Measurements from ENCODE around the gene SLC6A12.
"Not testable (repeated sequence)": the region's sequence is repeated elsewhere in the genome, so short reads cannot be mapped to it uniquely, and the experiment has no call there.

The SLC6A12 gene

GRCh38 chr12:235967-236366, 22.0 kb upstream of the SLC6A12 start:
- in situ Hi-C loops (cut with MboI; ENCODE audit: low sequenced_read_pairs): not testable (repeated sequence)

GRCh38 chr12:234891-235415, 21.0 kb upstream of the SLC6A12 start:
- in situ Hi-C loops (cut with MboI; ENCODE audit: low sequenced_read_pairs): no loop called here

GRCh38 chr12:234019-234418, 20.1 kb upstream of the SLC6A12 start:
- in situ Hi-C loops (cut with MboI; ENCODE audit: low sequenced_read_pairs): no loop called here

GRCh38 chr12:233615-233968, 19.6 kb upstream of the SLC6A12 start:
- in situ Hi-C loops (cut with MboI; ENCODE audit: low sequenced_read_pairs): no loop called here

- in situ Hi-C loops (cut with MboI; ENCODE audit: low sequenced_read_pairs): no loop called here
Measured at GRCh38 chr12:232731-233614, 19.0 kb upstream of the SLC6A12 start.

GRCh38 chr12:230925-231671, 17.1 kb upstream of the SLC6A12 start:
- in situ Hi-C loops (cut with MboI; ENCODE audit: low sequenced_read_pairs): no loop called here

- in situ Hi-C loops (cut with MboI; ENCODE audit: low sequenced_read_pairs): no loop called here
Measured at GRCh38 chr12:229441-230191, 15.7 kb upstream of the SLC6A12 start.

GRCh38 chr12:228846-229200, 14.9 kb upstream of the SLC6A12 start:
- in situ Hi-C loops (cut with MboI; ENCODE audit: low sequenced_read_pairs): no loop called here

GRCh38 chr12:227923-228845, 14.2 kb upstream of the SLC6A12 start:
- in situ Hi-C loops (cut with MboI; ENCODE audit: low sequenced_read_pairs): no loop called here

- in situ Hi-C loops (cut with MboI; ENCODE audit: low sequenced_read_pairs): no loop called here
Measured at GRCh38 chr12:227286-227915, 13.4 kb upstream of the SLC6A12 start.

- in situ Hi-C loops (cut with MboI; ENCODE audit: low sequenced_read_pairs): no loop called here
Measured at GRCh38 chr12:226401-226800, 12.4 kb upstream of the SLC6A12 start.

- in situ Hi-C loops (cut with MboI; ENCODE audit: low sequenced_read_pairs): no loop called here
Measured at GRCh38 chr12:225012-225411, 11.1 kb upstream of the SLC6A12 start.

GRCh38 chr12:224330-224729, 10.4 kb upstream of the SLC6A12 start:
- in situ Hi-C loops (cut with MboI; ENCODE audit: low sequenced_read_pairs): no loop called here

- in situ Hi-C loops (cut with MboI; ENCODE audit: low sequenced_read_pairs): no loop called here
Measured at GRCh38 chr12:223841-224240, 9.9 kb upstream of the SLC6A12 start.

GRCh38 chr12:221736-222135, 7.8 kb upstream of the SLC6A12 start:
- in situ Hi-C loops (cut with MboI; ENCODE audit: low sequenced_read_pairs): no loop called here

- in situ Hi-C loops (cut with MboI; ENCODE audit: low sequenced_read_pairs): no loop called here
Measured at GRCh38 chr12:220946-221550, 7.1 kb upstream of the SLC6A12 start.

- in situ Hi-C loops (cut with MboI; ENCODE audit: low sequenced_read_pairs): no loop called here
Measured at GRCh38 chr12:220491-220890, 6.5 kb upstream of the SLC6A12 start.

- in situ Hi-C loops (cut with MboI; ENCODE audit: low sequenced_read_pairs): no loop called here
Measured at GRCh38 chr12:219891-220352, 6.0 kb upstream of the SLC6A12 start.
